T-helper 9 cell (primary cell): ENCODE results near the gene AIFM1.

Experiments
- DNase-seq: peaks from one replicate; pipeline ENCODE4 v3.0.0-alpha.2; 2020

AIFM1 gene

DNA sequence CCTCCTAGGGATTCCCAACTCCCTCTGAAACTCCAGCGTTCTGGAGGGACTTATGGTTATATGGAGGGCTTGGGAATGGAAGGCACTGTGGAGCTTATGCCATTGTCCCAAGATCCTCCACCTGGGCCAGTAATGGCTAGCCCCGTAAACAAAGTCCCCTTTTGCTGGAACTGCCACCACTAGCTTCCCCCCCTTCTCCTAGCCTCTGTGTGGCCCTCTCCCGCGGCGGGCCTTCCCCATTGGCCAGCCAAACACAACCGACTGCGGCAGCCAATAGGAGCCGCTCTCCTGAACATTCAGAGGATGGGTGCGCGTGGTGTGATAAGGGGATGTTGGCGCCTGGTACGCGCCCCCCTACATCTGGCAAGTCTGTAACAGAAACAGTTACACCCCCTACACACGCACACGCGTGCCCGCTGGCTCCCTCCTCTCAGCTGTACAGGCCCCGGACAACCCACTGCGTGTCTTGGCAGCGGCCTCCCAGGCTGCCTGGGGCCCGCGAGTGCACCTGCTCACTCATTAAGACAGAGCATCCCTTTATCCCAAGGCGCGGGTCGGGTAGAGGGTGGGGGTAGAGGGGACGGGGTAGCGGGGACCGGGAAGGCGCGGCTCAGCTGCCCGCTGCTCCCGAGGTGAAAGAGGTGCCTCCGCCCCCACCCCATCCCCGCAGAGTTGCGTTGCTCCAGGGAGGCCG, 5.3 kb upstream of the AIFM1 start:
- DNase-seq = peak; percentile 47

- DNase-seq = no peak
Observed at GRCh38 chrX:130167040-130167439, 1.4 kb upstream of the AIFM1 start.

DNA sequence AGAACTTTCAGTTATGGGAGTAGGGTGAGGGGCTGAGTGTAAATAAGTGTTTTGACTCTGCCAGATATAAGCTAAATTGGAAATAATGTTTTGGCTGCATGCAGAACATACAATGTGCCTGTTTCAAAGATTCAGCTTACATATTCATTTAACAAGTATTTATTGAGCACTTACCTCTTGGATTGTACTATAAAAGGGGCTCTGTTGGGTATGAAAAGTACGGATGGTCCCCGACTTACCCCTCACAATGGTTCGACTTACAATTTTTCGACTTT, 799 bp upstream of the AIFM1 start:
- DNase-seq = no peak

- DNase-seq = no peak
Observed at GRCh38 chrX:130165181-130165702, 399 bp downstream of the AIFM1 start.

DNA sequence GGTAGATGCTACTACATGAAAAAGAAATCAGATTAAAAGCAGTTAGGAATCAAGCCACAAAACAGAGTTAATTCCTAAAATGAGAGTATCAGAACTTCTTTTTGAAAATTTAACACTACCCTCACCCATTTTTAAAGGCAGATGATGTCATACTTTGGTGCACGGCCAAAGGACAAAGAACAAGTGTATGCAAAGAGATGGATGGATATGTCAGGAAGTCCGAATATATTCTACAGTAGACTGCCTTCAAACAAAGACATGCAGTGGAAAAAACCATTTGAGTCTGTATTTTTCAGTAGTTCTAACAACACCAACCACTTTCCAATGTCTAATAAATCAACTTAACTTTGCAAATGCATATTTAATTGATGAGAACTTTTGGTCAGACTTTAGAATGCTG, 2.2 kb downstream of the AIFM1 start:
- DNase-seq = no peak

- no peak for DNase-seq
Observed at GRCh38 chrX:130162094-130162735, 3.4 kb downstream of the AIFM1 start.

DNA sequence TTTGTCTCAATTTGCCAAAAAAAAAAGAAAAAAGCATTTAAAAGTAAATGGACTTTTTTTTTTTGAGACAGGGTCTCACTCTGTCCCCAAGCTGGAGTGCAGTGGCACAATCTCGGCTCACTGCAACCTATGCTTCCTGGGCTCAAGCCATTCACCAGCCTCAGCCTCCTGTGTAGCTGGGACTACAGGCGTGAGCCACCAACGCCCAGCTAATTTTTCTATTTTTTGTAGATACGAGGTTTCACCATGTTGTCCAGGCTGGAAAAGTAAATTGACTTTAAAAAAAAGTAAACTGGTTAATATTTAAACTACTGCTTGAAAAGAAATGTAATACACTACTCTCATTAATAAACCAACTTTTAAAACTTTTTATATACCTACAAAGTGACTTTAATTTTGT, 5.9 kb downstream of the AIFM1 start:
- no peak for DNase-seq

- DNase-seq = no peak
Observed at GRCh38 chrX:130158311-130158710, 7.3 kb downstream of the AIFM1 start.

DNA sequence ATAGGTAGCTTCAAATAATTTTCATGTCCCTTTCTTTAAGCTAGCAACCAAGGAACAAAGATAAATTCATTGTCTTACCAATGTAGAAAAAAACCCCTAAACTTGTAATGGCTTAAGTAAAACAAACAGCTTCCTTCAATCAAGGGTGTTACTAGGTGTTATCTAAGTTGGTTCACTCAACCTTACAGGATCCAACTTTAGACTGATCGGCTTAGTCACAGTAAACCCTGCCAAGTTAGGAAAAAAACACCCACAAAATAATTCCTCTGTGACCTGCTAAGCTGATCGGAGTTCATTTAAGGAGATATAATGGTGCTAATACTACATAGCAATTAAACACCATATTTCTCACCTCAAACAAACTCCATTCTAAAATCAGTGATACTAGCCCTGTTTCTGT, 10.1 kb downstream of the AIFM1 start:
- no peak for DNase-seq

GRCh38 chrX:130147631-130148030, 18.0 kb downstream of the AIFM1 start:
- DNase-seq = no peak

DNA sequence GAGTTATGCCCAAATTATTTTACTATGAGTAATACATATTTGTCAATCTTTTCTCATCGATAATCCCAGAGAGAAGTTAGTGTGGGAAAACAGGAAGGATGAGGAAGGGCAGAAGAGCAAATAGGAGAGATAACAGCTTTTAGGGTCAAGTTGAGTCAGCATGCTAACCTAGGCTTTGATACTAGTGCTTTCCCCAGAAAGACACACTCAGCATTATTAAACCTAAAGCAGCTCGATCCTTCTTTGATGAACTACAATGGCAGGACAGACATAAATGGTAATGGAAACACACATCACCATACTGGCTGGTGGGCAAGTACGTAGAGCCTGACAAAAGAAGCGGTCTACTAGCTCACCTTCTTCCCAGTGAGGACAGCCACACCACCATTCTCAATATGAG, 20.5 kb downstream of the AIFM1 start:
- DNase-seq = no peak

GRCh38 chrX:130144509-130144908, 21.1 kb downstream of the AIFM1 start:
- DNase-seq = no peak

- no peak for DNase-seq
Observed at GRCh38 chrX:130139474-130140201, 26.0 kb downstream of the AIFM1 start.

DNA sequence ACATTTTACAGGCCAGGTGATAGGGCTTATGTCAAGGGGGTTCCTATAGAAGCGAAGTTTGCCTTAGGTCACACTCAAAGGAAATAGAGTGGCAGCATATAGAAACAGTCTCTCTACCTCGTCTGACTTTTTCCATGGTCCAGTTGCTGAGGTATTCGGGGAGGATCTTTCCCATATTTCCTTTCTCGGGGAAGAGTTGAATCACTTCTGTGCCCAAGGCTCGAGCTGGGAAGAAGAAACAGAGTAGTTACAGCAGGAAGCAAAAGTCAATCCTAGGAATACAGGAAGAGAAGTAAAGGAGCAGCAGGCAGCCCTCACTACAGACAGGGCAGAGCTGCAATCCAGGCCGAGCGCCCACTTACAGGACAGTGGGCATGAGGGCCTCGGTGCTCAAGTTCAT, 28.7 kb downstream of the AIFM1 start:
- no peak for DNase-seq

DNA sequence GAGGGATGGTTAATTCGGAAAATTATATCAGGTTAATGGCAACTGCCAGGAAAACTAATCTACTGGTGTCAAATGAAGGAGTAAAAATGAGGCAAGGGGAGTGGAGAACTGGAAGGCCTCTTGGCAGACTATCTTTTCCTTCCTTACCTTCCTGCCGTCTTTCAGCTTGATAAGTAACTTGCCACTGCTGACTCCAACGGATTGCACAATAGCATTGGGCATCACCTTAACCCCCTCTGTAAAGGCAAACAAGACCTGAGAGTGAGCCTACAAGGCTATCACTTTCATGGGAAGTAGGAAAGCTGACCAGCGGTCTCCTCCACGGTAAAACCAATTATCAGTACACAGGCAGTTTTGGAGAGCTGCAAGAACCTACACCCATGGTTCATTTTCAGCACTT, 29.1 kb downstream of the AIFM1 start:
- DNase-seq = no peak

DNA sequence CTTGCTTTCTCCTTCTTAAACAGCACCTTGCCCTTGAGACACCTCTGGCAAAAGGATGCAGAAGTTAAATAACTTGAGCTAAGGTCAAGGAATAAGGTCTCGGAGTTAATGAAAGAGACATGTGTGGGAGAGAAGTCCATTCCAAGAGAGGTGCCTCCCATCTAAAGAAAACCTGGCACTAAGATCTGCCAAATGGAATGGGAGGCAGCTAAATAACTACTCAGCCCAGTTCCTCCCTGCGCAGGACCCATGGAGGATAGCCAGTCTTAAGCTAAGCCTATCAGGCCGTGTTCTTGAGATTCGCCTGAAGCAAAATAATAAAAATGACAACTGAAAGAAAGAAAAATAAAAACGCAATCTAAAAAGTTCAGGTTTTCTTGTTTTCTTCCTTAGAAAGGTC, 34.7 kb downstream of the AIFM1 start:
- no peak for DNase-seq

- no peak for DNase-seq
Observed at GRCh38 chrX:130125091-130125874, 40.4 kb downstream of the AIFM1 start.

DNA sequence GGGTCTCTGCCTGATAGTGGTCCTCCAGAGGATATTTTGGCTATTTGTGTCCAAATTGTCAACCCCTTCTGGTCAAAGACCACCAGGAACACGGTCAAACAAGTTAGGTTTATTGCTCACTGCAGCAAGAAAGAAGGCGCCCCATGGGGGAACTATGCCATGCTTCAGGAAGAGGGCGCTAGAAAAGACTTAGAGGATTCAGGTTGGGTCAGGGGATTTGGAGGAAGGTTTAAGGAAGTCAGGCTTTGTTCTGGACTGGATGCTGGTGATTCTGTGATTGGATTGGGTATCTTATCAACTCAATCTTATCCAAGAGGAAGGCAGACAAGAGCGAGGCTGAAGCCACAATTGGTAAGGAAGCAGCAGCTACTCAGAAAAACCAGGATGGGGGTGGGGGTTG, 41.1 kb downstream of the AIFM1 start:
- no peak for DNase-seq

GRCh38 chrX:130121505-130121800, 44.2 kb downstream of the AIFM1 start:
- no peak for DNase-seq

- DNase-seq = peak; percentile 56
Observed at GRCh38 chrX:130120746-130121504, 44.7 kb downstream of the AIFM1 start.

- DNase-seq = no peak
Observed at GRCh38 chrX:130120321-130120731, 45.3 kb downstream of the AIFM1 start.

DNA sequence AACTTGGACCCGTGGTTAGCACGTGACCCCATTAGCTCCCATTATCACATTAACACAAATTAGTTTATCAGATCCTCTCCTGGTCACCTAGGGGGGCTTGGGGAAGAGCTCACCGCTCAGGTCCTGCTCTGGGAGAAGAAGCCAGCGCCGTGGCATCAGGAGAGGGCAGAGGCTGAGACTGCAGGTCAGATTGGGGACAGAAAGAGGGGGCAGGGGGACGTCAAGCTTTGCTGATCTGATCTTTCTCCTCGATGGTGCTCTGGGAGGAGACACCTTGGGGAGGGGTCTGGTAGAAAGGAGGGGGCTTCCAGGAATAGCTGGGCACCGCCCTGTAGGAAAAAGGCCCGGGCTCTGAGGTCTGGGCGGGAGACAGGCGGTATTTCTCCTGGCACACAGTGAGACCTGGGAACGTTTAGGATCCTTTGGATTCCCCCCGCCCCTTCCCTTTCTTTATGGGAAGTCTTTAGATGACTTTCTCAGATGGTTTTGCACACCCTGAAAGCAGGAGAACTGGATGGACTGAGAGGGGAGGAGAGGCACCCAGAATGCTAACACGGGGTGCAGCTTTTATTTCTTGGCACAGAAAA, 46.2 kb downstream of the AIFM1 start:
- DNase-seq = no peak
